Heart left ventricle (tissue), 16 donors: ENCODE results near the gene GID4. TPM values are rescaled to one million over a fixed set of nuclear protein-coding genes. Genes with fewer than 3 reads are reported as not detected.

Experiments
- ATAC-seq, 4 donors: fragments of 200-7000 bp; cut with Tn5 transposase; one replicate each; pipeline ENCODE4 v1.9.1; 2020 to 2022; ENCODE audit warnings: moderate library complexity in 4 of 4, mild to moderate bottlenecking in 3 of 4, moderate number of reproducible peaks in 1 of 4
- DNase-seq, 5 donors: peaks; one replicate each; pipeline ENCODE4 v3.0.0-alpha.2; 2020
- H3K27ac ChIP-seq, 12 donors: fragments of 200-600 bp; sonication (generic) in 4 of 12; one replicate each; pipeline versions ENCODE4 v1.5.0 to v1.8.0; 2016 to 2022; ENCODE audit warnings: mild to moderate bottlenecking in 2 of 12
- H3K27me3 ChIP-seq, 9 donors: fragments of 200-600 bp; sonication (generic) in 2 of 9; one replicate each; pipeline versions ENCODE4 v1.5.1 to v1.8.0; 2016 to 2022; ENCODE audit warnings: mild to moderate bottlenecking in 3 of 9
- H3K36me3 ChIP-seq, 9 donors: fragments of 200-600 bp; sonication (generic) in 2 of 9; one replicate each; pipeline versions ENCODE4 v1.5.0 to v1.8.0; 2018 to 2022; ENCODE audit warnings: mild to moderate bottlenecking in 2 of 9
- H3K4me1 ChIP-seq, 12 donors: fragments of 200-600 bp; sonication (generic) in 4 of 12; one replicate each; pipeline versions ENCODE4 v1.5.0 to v1.8.0; 2016 to 2022; ENCODE audit warnings: mild to moderate bottlenecking in 3 of 12
- H3K4me3 ChIP-seq, 12 donors: fragments of 200-600 bp; sonication (generic) in 4 of 12; one replicate each; pipeline versions ENCODE4 v1.5.0 to v1.8.0; 2017 to 2022; ENCODE audit warnings: mild to moderate bottlenecking in 9 of 12, moderate library complexity in 4 of 12
- H3K9me3 ChIP-seq, 12 donors: fragments of 200-600 bp; sonication (generic) in 4 of 12; one replicate each; pipeline versions ENCODE4 v1.5.0 to v1.8.0; 2016 to 2022; ENCODE audit warnings: mild to moderate bottlenecking in 1 of 12
- POLR2A ChIP-seq, 2 donors: fragments of 450-650 bp; IDR thresholded peaks; one replicate each; pipeline ENCODE4 v1.6.1; 2017; ENCODE audit warnings: antibody characterized with exemption in 2 of 2, mild to moderate bottlenecking in 2 of 2, moderate library complexity in 2 of 2
- WGBS, 4 donors: extraction: QIAGEN DNeasy Blood & Tissue Kit in 2 of 4; methylation state at CpG; one replicate each; pipeline versions ENCODE4 v1.1.5 to v1.1.7; 2013 to 2018; 5-methylcytosine and 5-hydroxymethylcytosine counted together
- intact Hi-C, 10 donors: fragments of 100-400 bp; cut with DNase I; formaldehyde crosslinking; loops; one replicate each; pipeline versions ENCODE4 v1.11.1 to v1.14.2; 2022
- polyA plus RNA-seq, 2 donors: library from polyadenylated mRNA; stranded (reverse); fragments of 200-250 nt; gene quantifications; one replicate each; pipeline ENCODE4 v1.2.3, GENCODE V29; 2013
- total RNA-seq, 9 donors: library from RNA; depleted of rRNA in 2 of 9; stranded (reverse); fragments of >200 nt in 2 of 9; fragmentation: NEBNext Ultra II Directional in 3 of 9; extraction: Animal tissue kit (Norgen Biotek cat#: 25700) in 3 of 9; gene quantifications; one replicate each; pipeline versions ENCODE4 v1.1.0 to v1.2.4, GENCODE V29; 2016 to 2023
- TF ChIP-seq, protein P1 (sequence below), 12 donors: fragments of 200-600 bp; sonication (generic) in 4 of 12; IDR thresholded peaks; one replicate each; pipeline versions ENCODE4 v1.5.0 to v1.8.0; 2018 to 2022; ENCODE audit warnings: antibody characterized with exemption in 12 of 12, mild to moderate bottlenecking in 5 of 12
- donor health status: ischemic (EF 13 %, LVEDD 7.1; RV severe dilation, severe dysfunction).
- donor health status: healthy with polysubstance abuse.
- donor health status: DM: no; HTN: yes; CAD: no.
- donor health status: DM: no; HTN: no; CAD: no.
- donor health status: ischemic (EF 25% LVEDD 6.9; RV normal size, moderate dysfunction).
- donor health status: ischemic (EF 25% LVEDD 5.7; RV mildly dilated, moderate dysfunction).
- donor health status: healthy.
- donor health status: DM: yes; HTN: yes; CAD: no.
- donor health status: ischemic (EF 35%, LVEDD 5.7; RV mildly dilated, moderate dysfunction).
- donor health status: nonischemic (EF 11% LVEDD 7.7; RV severe dilation, severe dysfunction).
- donor health status: DM: yes; HTN: yes; CAD: no.
- donor health status: PGD.
- donor health status: ischemic (EF 29% LVEDD 5.4; RV normal size, mild dysfunction).
- donor health status: nonischemic (EF 23%, LVEDD 6.1; RV moderate dilation, normal function).

GID4 gene
- total and polyA plus RNA-seq, 11 donors, result 8.0 to 27.7 (median 18.2) TPM

DNA sequence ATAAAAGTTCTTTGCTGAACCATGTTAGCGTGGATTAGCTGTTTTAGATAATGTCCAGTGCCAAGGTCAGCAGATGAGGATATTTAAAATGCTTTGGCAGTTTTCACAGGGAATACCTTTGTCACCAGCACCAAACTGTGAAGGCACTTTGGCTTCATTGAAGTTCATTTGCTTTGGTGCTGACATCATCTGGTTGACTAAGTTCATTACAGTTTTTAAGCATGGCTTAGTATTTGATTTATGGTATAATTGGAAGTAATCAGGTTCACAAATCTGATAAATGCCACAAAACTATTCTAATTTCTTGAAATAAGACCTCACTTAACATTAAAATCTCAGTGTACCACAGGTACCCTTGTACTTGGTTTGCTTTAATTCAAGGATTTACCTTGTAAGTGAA, 4.3 kb downstream of the GID4 start:
- ATAC-seq (no peak), DNase-seq (no peak)
- H3K27me3 ChIP-seq, result no peaks in the 10 kb centered on the region
- H3K27ac ChIP-seq, result no peak overlapping the region
- H3K4me1 ChIP-seq, result peaks cover 0 to 42% (median 22%) of the 10 kb centered on the region in 12 donors
- H3K9me3 ChIP-seq, result no peaks in the 10 kb centered on the region
- TF ChIP-seq POLR2A (IDR thresholded peaks at IDR 0.05), result no peak
- TF ChIP-seq, protein P1, sequence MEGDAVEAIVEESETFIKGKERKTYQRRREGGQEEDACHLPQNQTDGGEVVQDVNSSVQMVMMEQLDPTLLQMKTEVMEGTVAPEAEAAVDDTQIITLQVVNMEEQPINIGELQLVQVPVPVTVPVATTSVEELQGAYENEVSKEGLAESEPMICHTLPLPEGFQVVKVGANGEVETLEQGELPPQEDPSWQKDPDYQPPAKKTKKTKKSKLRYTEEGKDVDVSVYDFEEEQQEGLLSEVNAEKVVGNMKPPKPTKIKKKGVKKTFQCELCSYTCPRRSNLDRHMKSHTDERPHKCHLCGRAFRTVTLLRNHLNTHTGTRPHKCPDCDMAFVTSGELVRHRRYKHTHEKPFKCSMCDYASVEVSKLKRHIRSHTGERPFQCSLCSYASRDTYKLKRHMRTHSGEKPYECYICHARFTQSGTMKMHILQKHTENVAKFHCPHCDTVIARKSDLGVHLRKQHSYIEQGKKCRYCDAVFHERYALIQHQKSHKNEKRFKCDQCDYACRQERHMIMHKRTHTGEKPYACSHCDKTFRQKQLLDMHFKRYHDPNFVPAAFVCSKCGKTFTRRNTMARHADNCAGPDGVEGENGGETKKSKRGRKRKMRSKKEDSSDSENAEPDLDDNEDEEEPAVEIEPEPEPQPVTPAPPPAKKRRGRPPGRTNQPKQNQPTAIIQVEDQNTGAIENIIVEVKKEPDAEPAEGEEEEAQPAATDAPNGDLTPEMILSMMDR (IDR thresholded peaks at IDR 0.05), result peak in 7 of 12 donors; percentile 18 to 44 (median 24)
- no peak overlapping the region for H3K4me3 ChIP-seq
- 31 to 58% (median 48%) methylated on average over 1 of the region's 1 CpG for WGBS, 4 donors
- intact Hi-C loops, result no loop called here
- H3K36me3 ChIP-seq, result peaks cover 0 to 32% (median 23%) of the 10 kb centered on the region in 9 donors

DNA sequence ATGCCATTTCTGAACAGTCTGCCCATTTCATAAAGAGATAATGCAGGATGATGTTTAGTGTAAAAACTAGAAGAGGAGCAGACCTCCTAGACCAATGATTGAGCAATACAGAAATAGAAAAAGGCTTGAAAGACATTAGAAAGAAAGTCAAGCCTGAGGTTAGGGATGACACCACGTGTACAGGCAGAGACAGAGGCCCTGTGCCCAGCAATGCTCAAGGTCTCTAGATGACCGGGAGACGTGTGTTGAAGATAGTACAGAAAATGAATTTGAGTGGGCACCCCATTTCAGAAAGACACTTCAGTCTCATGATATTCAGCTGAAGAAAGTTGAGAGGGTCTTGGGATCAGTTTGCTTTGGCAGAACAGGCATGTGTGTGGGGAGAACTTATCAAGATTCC, 5.4 kb downstream of the GID4 start:
- H3K27ac ChIP-seq, result no peak overlapping the region
- peaks cover 0 to 40% (median 19%) of the 10 kb centered on the region in 12 donors for H3K4me1 ChIP-seq
- DNase-seq, result no peak
- no peak for ATAC-seq
- H3K36me3 ChIP-seq, result peaks cover 0 to 40% (median 23%) of the 10 kb centered on the region in 9 donors
- H3K27me3 ChIP-seq, result no peaks in the 10 kb centered on the region
- TF ChIP-seq, protein P1 (IDR thresholded peaks at IDR 0.05), result no peak
- TF ChIP-seq POLR2A (IDR thresholded peaks at IDR 0.05), result no peak
- no peak overlapping the region for H3K4me3 ChIP-seq
- H3K9me3 ChIP-seq, result no peaks in the 10 kb centered on the region
- intact Hi-C loops, result no loop called here
- WGBS, 4 donors, result 87 to 92% (median 88%) methylated on average over 3 of the region's 3 CpGs

DNA sequence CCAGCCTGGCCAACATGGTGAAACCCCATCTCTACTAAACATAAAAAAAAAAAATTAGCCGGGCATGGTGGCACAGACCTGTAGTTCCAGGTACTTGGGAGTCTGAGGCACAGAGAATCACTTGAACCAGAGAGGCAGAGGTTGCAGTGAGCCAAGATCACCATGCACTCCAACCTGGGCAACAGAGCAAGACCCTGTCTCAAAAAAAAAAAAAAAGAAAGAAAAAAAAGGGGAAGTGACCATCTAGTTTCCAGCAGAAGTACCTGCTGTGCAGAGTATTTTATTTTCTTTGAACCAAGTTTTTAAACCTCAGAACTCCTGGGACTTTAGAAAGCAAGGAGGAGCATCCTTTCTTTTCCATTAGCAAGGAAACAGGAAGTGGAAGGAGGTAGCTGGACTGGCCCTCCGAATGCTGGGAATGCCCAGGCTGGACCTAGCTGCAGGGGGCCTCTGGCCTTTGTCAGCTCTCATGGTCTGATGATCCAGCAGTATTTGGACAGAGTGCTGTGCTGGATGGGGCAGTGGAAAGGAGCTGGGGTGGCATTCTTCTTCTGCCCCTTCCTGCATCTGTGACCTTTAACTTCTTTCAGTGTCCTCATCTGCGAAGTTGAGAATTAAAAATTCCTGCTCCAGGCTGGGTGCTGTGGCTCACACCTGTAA, 6.6 kb downstream of the GID4 start:
- Histone ChIP-seq H3K9me3 (no peaks in the 10 kb centered on the region), H3K4me3 (no peak overlapping the region), H3K27me3 (no peaks in the 10 kb centered on the region), H3K27ac (no peak overlapping the region), H3K4me1 (peaks cover 0 to 31% (median 11%) of the 10 kb centered on the region in 12 donors), H3K36me3 (peaks cover 0 to 50% (median 32%) of the 10 kb centered on the region in 9 donors)
- ATAC-seq (no peak), DNase-seq (no peak)
- TF ChIP-seq, protein P1 (IDR thresholded peaks at IDR 0.05), result no peak
- TF ChIP-seq POLR2A (IDR thresholded peaks at IDR 0.05), result no peak
- intact Hi-C loops, result no loop called here
- 75 to 83% (median 81%) methylated on average over 3 of the region's 3 CpGs for WGBS, 4 donors

DNA sequence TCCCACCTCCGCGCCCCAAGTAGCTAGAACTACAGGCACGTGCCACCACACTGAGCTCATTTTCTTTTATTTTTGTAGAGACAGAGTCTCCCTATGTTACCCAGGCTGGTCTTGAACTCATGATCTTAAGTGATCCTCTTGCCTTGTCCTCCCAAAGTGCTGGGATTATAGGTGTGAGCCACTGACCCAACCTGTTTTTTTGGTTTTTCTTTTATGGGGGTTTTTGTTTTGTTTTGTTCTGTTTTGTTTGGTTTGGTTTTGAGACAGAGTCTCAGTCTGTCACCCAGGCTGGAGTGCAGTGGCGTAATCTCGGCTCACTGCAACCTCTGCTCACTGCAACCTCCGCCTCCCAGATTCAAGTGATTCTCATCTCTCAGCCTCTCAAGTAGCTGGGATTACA, 16.4 kb downstream of the GID4 start:
- WGBS, 4 donors, result 95 to 96% (median 96%) methylated on average over 6 of the region's 6 CpGs
- Histone ChIP-seq H3K9me3 (no peaks in the 10 kb centered on the region), H3K4me3 (no peak overlapping the region), H3K27ac (no peak overlapping the region), H3K4me1 (no peaks in the 10 kb centered on the region), H3K36me3 (peaks cover 0 to 81% (median 65%) of the 10 kb centered on the region in 9 donors), H3K27me3 (no peaks in the 10 kb centered on the region)
- no peak for TF ChIP-seq POLR2A (IDR thresholded peaks at IDR 0.05)
- TF ChIP-seq, protein P1 (IDR thresholded peaks at IDR 0.05), result no peak
- no peak for ATAC-seq
- no peak for DNase-seq
- intact Hi-C loops, result no loop called here
